A549 (cell line): ENCODE measurements around the gene PABPC3. TPM values are rescaled to one million over a fixed set of nuclear protein-coding genes. Genes with fewer than 3 reads are reported as not detected.

Source experiments
- ATAC-seq, 2 experiments: fragments of 200-7000 bp in 1 of 2; fragments of >200 bp in 1 of 2; cut with Nextera tagmentation in 1 of 2; cut with Tn5 transposase in 1 of 2; 3 replicates each; pipeline versions ENCODE4 v1.8.0 to v1.9.1; 2018 to 2020; ENCODE audit warnings: mild to moderate bottlenecking in 1 of 2, moderate library complexity in 1 of 2
- CTCF ChIA-PET: fragments of 300-600 bp; sonication (Branson Sonifier 250); formaldehyde crosslinking; extraction: SDS; loops from one replicate; lab custom pipeline; 2021; ENCODE audit warnings: antibody characterized with exemption, inconsistent platforms; lab: Yijun Ruan, JAX
- POLR2A ChIA-PET: fragments of 350-600 bp; formaldehyde crosslinking; extraction: SDS; loops from one replicate; lab custom pipeline; 2021; ENCODE audit warnings: antibody characterized with exemption, inconsistent platforms; lab: Yijun Ruan, JAX
- DNase-seq, 2 experiments: peaks; one replicate each; pipeline versions ENCODE4 v3.0.0 to v3.0.0-alpha.2; 2011 to 2016; ENCODE audit warnings: low read depth in 1 of 2, low spot score in 1 of 2
- FAIRE-seq: peaks from 2 replicates; lab custom pipeline; 2011; peaks lifted over from hg19 to GRCh38; lab: Jason Lieb, UNC
- H3K27ac ChIP-seq, 2 experiments: fragments of >200 bp; sonication (Bioruptor Twin); formaldehyde crosslinking; 3 replicates each; pipeline ENCODE4 v1.5.1; 2016 to 2017
- H3K4me1 ChIP-seq: fragments of >200 bp; sonication (Bioruptor Twin); formaldehyde crosslinking; 3 replicates; pipeline ENCODE4 v1.6.1; 2016
- H3K4me2 ChIP-seq: fragments of >200 bp; sonication (Bioruptor Twin); formaldehyde crosslinking; 3 replicates; pipeline ENCODE4 v1.6.1; 2016
- H3K4me3 ChIP-seq: fragments of >200 bp; sonication (Bioruptor Twin); formaldehyde crosslinking; 3 replicates; pipeline ENCODE4 v1.5.1; 2016
- H3K9me3 ChIP-seq: fragments of >200 bp; sonication (Bioruptor Twin); formaldehyde crosslinking; 3 replicates; pipeline ENCODE4 v1.6.1; 2016
- BCL3 ChIP-seq: fragments of >200 bp; sonication (Bioruptor Twin); formaldehyde crosslinking; IDR thresholded peaks from 3 replicates; pipeline ENCODE4 v1.6.1; 2016
- BHLHE40 ChIP-seq: IDR thresholded peaks from 2 replicates; pipeline ENCODE4 v1.6.1; 2012; ENCODE audit warnings: low read depth, low read length, inconsistent platforms
- CBX8 ChIP-seq: fragments of 200-600 bp; sonication (generic); IDR thresholded peaks from 2 replicates; pipeline ENCODE4 v1.6.1; 2016
- CHD2 ChIP-seq: fragments of 150-350 bp; IDR thresholded peaks from 2 replicates; pipeline ENCODE4 v1.6.1; 2014; ENCODE audit warnings: low read length; ENCODE audit not compliant: partially characterized antibody
- CTCF ChIP-seq: fragments of >200 bp; sonication (Bioruptor Twin); formaldehyde crosslinking; IDR thresholded peaks from 3 replicates; pipeline ENCODE4 v1.5.1; 2016
- ELK1 ChIP-seq: fragments of 150-350 bp; IDR thresholded peaks from 2 replicates; pipeline ENCODE4 v1.6.1; 2014; ENCODE audit warnings: low read depth, mild to moderate bottlenecking, low read length
- EP300 ChIP-seq, 2 experiments: fragments of >200 bp; sonication (Bioruptor Twin); formaldehyde crosslinking; IDR thresholded peaks; 2 replicates in 1 of 2; 3 replicates in 1 of 2; pipeline ENCODE4 v1.6.1; 2016 to 2017
- HDAC2 ChIP-seq: fragments of 200-600 bp; sonication (generic); IDR thresholded peaks from 2 replicates; pipeline ENCODE4 v1.6.1; 2016
- HOXA7 ChIP-seq: fragments of 250-450 bp; sonication (Bioruptor Pico); IDR thresholded peaks from 2 replicates; pipeline ENCODE4 v1.5.0; 2020; ENCODE audit warnings: mild to moderate bottlenecking, moderate library complexity
- HOXB5 ChIP-seq: fragments of 250-450 bp; sonication (Bioruptor Pico); IDR thresholded peaks from 2 replicates; pipeline ENCODE4 v1.5.0; 2020; ENCODE audit warnings: mild to moderate bottlenecking, moderate library complexity
- JUN ChIP-seq, 2 experiments: fragments of >200 bp; sonication (Bioruptor Twin); formaldehyde crosslinking; IDR thresholded peaks; 2 replicates in 1 of 2; 3 replicates in 1 of 2; pipeline ENCODE4 v1.6.1; 2016 to 2017
- KDM1A ChIP-seq: fragments of 200-600 bp; sonication (generic); IDR thresholded peaks from 2 replicates; pipeline ENCODE4 v1.6.1; 2016; ENCODE audit warnings: low read depth, mild to moderate bottlenecking
- MAFK ChIP-seq: fragments of 450-650 bp; IDR thresholded peaks from 2 replicates; pipeline ENCODE4 v1.6.1; 2014; ENCODE audit not compliant: partially characterized antibody
- MAX ChIP-seq: IDR thresholded peaks from 2 replicates; pipeline ENCODE4 v1.6.1; 2012
- NFE2L2 ChIP-seq: fragments of 150-350 bp; conservative IDR thresholded peaks from 2 replicates; pipeline ENCODE4 v1.6.1; 2014; ENCODE audit warnings: low read length
- NPAS2 ChIP-seq: fragments of 250-450 bp; sonication (Bioruptor Pico); IDR thresholded peaks from 2 replicates; pipeline ENCODE4 v1.8.0; 2022; ENCODE audit warnings: mild to moderate bottlenecking, moderate library complexity, borderline replicate concordance
- PHF8 ChIP-seq: fragments of 200-600 bp; sonication (generic); IDR thresholded peaks from 2 replicates; pipeline ENCODE4 v1.6.1; 2016; ENCODE audit warnings: low read depth, mild to moderate bottlenecking, antibody characterized with exemption, moderate library complexity, borderline replicate concordance
- POLR2AphosphoS2 ChIP-seq: conservative IDR thresholded peaks from 2 replicates; pipeline ENCODE4 v1.6.1; 2012; ENCODE audit warnings: low read length, improper control_type of control experiment, inconsistent platforms
- RAD21 ChIP-seq, 2 experiments: fragments of >200 bp in 1 of 2; sonication (Bioruptor Twin) in 1 of 2; formaldehyde crosslinking in 1 of 2; IDR thresholded peaks in 1 of 2; conservative IDR thresholded peaks in 1 of 2; 2 replicates in 1 of 2; 3 replicates in 1 of 2; pipeline ENCODE4 v1.6.1; 2012 to 2018; ENCODE audit warnings: inconsistent platforms in 1 of 2
- RCOR1 ChIP-seq: fragments of 150-350 bp; IDR thresholded peaks from 2 replicates; pipeline ENCODE4 v1.6.1; 2014; ENCODE audit warnings: antibody characterized with exemption, low read length, low read depth
- SMC3 ChIP-seq: fragments of >200 bp; sonication (Bioruptor Twin); formaldehyde crosslinking; IDR thresholded peaks from 3 replicates; pipeline ENCODE4 v1.6.1; 2018; ENCODE audit warnings: inconsistent platforms
- TFCP2L1 ChIP-seq: fragments of 250-450 bp; sonication (Bioruptor Pico); IDR thresholded peaks from 2 replicates; pipeline ENCODE4 v1.5.0; 2021; ENCODE audit warnings: mild to moderate bottlenecking
- ZSCAN20 ChIP-seq: fragments of 250-450 bp; sonication (Bioruptor Pico); IDR thresholded peaks from 2 replicates; pipeline ENCODE4 v1.8.0; 2022; ENCODE audit warnings: mild to moderate bottlenecking, moderate library complexity
- WGBS: methylation state at CpG from one replicate; pipeline ENCODE4 v1.1.6; 2017; ENCODE audit errors: missing lambda C conversion rate; 5-methylcytosine and 5-hydroxymethylcytosine counted together
- polyA plus RNA-seq, 4 experiments: library from polyadenylated mRNA; depleted of rRNA in 3 of 4; stranded (reverse); fragments of >200 nt; fragmentation: RNase III in 1 of 4; extraction: RNeasy Plus Mini Kit Qiagen cat#74134 plus additional on column Dnase treatment in 1 of 4; gene quantifications; 2 replicates in 3 of 4; 3 replicates in 1 of 4; pipeline ENCODE4 v1.2.3, GENCODE V29; 2011 to 2017

The PABPC3 gene
- polyA plus RNA-seq, 2 of the 4 experiments (the other 2 are of a cell fraction): 0.22 to 0.39 TPM

- TF ChIP-seq MAX (no peak), JUN (IDR thresholded peaks at IDR 0.05) (no peak), BHLHE40 (no peak)
Observed at GRCh38 chr13:25065974-25066770, 29.8 kb upstream of the PABPC3 start (continued).

- FAIRE-seq: no peak
- CTCF ChIA-PET: no interaction called here
- H3K9me3 ChIP-seq: no peaks in the 10 kb centered on the region
Observed at GRCh38 chr13:25067064-25067463, 28.9 kb upstream of the PABPC3 start.

GRCh38 chr13:25068810-25069209 is 27.1 kb upstream of the PABPC3 start:
- WGBS: 40% methylated on average over 15 of the region's 26 CpGs
- no peak for TF ChIP-seq CHD2
- TF ChIP-seq SMC3: no peak
- TF ChIP-seq TFCP2L1 (CRISPR knock-in tag): no peak
- no peak for TF ChIP-seq RCOR1
- TF ChIP-seq EP300 (IDR thresholded peaks at IDR 0.05): no peak
- TF ChIP-seq RAD21 (conservative IDR thresholded peaks at IDR 0.05 in 1 of 2, IDR thresholded peaks at IDR 0.05 in 1 of 2): no peak
- TF ChIP-seq ZSCAN20 (CRISPR knock-in tag): no peak
- no peak for TF ChIP-seq MAFK
- TF ChIP-seq CBX8: no peak
- no peak for TF ChIP-seq HDAC2
- no peak for TF ChIP-seq HOXB5 (CRISPR knock-in tag)
- no peak for TF ChIP-seq NPAS2 (CRISPR knock-in tag)
- TF ChIP-seq NFE2L2: no peak
- TF ChIP-seq ELK1: no peak

More at GRCh38 chr13:25067064-25067463, 28.9 kb upstream of the PABPC3 start:
- TF ChIP-seq RAD21 (conservative IDR thresholded peaks at IDR 0.05 in 1 of 2, IDR thresholded peaks at IDR 0.05 in 1 of 2) (no peak), KDM1A (no peak), HDAC2 (no peak), CHD2 (no peak), POLR2AphosphoS2 (no peak), MAX (no peak)
- POLR2A ChIA-PET: no interaction called here
- ATAC-seq: no peak
- H3K4me2 ChIP-seq: no peak overlapping the region
- WGBS: 0% methylated on average over 3 of the region's 3 CpGs
- no peak for DNase-seq
- no peak overlapping the region for H3K27ac ChIP-seq
- no peaks in the 10 kb centered on the region for H3K4me1 ChIP-seq
- H3K4me3 ChIP-seq: no peak overlapping the region

GRCh38 chr13:25069236-25069635 is 26.7 kb upstream of the PABPC3 start:
- no peak overlapping the region for H3K4me2 ChIP-seq
- WGBS: 40% methylated on average over 2 of the region's 21 CpGs
- POLR2A ChIA-PET: no interaction called here
- no peaks in the 10 kb centered on the region for H3K4me1 ChIP-seq
- no peak for TF ChIP-seq POLR2AphosphoS2
- no peak for TF ChIP-seq JUN (IDR thresholded peaks at IDR 0.05)
- TF ChIP-seq PHF8: no peak
- TF ChIP-seq BCL3: no peak
- no peak for TF ChIP-seq HOXA7 (CRISPR knock-in tag)
- TF ChIP-seq CTCF: no peak
- TF ChIP-seq, all 56 proteins: peak for 0
- DNase-seq (no peak), ATAC-seq (no peak), FAIRE-seq (no peak)
- H3K4me3 ChIP-seq: no peak overlapping the region
- H3K9me3 ChIP-seq: no peaks in the 10 kb centered on the region
- CTCF ChIA-PET: interaction anchor here (1.1 to 1.6 kb wide), 3 partner anchors 15 to 45 kb away, joined by 3 read pairs; no protein-coding TSS in a partner anchor
- H3K27ac ChIP-seq: no peak overlapping the region

More at GRCh38 chr13:25068810-25069209, 27.1 kb upstream of the PABPC3 start:
- H3K9me3 ChIP-seq: no peaks in the 10 kb centered on the region
- DNase-seq: no peak
- H3K4me3 ChIP-seq: no peak overlapping the region
- ChIA-PET CTCF (interaction anchor here (1.1 to 1.6 kb wide), 3 partner anchors 15 to 46 kb away, joined by 3 read pairs; no protein-coding TSS in a partner anchor), POLR2A (no interaction called here)
- ATAC-seq: no peak
- no peak overlapping the region for H3K27ac ChIP-seq
- no peaks in the 10 kb centered on the region for H3K4me1 ChIP-seq
- H3K4me2 ChIP-seq: no peak overlapping the region
- FAIRE-seq: no peak
